ENCODE results near the gene ZMIZ1.

Gene ZMIZ1

DNA sequence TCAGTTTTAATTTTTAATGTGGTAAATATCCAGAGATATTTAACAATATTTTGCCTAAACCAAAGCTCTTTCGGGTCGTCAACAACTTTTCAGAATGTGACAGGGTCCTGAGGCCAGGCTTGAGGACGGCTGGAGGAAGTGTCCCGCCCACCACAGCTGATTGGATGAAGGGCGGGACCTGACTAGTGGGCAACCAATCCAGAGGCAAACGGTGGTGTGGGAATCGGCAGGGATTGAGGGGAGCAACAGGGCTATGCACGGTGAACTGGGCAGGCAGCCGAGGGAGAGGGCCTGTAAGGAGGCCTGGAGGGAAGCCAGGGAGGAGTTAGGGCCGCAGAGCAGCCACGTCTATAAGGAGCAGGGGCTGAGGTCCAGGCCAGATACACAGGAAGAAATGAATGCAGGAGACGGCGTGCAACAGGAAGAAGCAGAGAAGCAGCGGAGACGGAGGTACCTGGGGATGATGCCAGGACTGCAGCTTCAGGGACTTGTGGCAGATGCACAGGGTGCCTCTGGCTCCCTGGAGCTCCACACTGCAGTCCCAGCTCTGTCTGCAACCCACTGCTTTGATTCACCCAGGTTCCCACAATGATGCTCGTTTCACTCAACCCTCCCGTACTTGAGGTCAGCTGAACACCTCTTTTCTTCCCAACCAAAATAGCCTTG is 46.1 kb upstream of the ZMIZ1 start:
- no peak for DNase-seq (ENCODE audit: low spot score)
- no peak for TF ChIP-seq CTCF (IDR thresholded peaks at IDR 0.05; ENCODE audit: extremely low read depth, missing control alignments)

GRCh38 chr10:79023240-79024162 is 45.3 kb upstream of the ZMIZ1 start:
- peak; percentile 53 for DNase-seq (ENCODE audit: low spot score)
- TF ChIP-seq CTCF (IDR thresholded peaks at IDR 0.05; ENCODE audit: extremely low read depth, missing control alignments): no peak

- DNase-seq (ENCODE audit: low spot score): no peak
- no peak for TF ChIP-seq CTCF (IDR thresholded peaks at IDR 0.05; ENCODE audit: extremely low read depth, missing control alignments)
These were observed 44.5 kb upstream of the ZMIZ1 start for GRCh38 chr10:79024296-79024695.

- DNase-seq (ENCODE audit: low spot score): no peak
- TF ChIP-seq CTCF (IDR thresholded peaks at IDR 0.05; ENCODE audit: extremely low read depth, missing control alignments): no peak
These were observed 44.0 kb upstream of the ZMIZ1 start for GRCh38 chr10:79024720-79025198.

DNA sequence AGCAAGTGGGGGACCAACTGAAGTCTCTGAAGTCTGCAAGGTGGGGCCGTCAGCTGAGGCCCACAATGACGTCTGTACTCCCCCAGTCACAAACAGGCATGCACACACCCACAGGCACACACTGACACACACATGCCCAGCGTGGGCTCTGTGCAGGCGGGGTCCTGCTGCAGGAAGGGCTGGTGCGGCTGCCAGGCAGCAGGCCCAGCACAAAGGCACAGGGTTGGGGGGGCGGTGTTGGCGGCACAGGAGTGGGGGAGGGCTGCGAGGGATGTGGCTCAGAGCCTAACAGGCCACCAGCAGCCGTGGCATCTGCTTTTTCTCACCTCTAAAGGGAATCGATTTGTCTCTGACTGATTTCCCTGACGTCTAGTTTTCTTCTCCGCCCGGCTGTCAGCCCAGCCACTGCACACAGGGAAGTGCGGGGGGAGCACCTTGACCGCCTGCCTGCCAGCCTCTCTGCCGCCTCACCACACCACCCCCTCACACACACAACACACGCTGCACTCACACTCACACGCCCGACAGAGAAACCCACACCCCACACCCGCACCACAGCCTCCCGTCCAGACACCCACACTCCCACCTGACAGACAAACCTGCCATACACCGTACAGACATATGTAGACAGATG is 43.5 kb upstream of the ZMIZ1 start:
- TF ChIP-seq CTCF (IDR thresholded peaks at IDR 0.05; ENCODE audit: extremely low read depth, missing control alignments): no peak
- no peak for DNase-seq (ENCODE audit: low spot score)

- no peak for TF ChIP-seq CTCF (IDR thresholded peaks at IDR 0.05; ENCODE audit: extremely low read depth, missing control alignments)
- DNase-seq (ENCODE audit: low spot score): no peak
These were observed 42.4 kb upstream of the ZMIZ1 start for GRCh38 chr10:79026341-79026761.

GRCh38 chr10:79026806-79027146 is 42.0 kb upstream of the ZMIZ1 start:
- no peak for TF ChIP-seq CTCF (IDR thresholded peaks at IDR 0.05; ENCODE audit: extremely low read depth, missing control alignments)
- no peak for DNase-seq (ENCODE audit: low spot score)
